ENCODE results near the gene HLA-DPA1. TPM values are rescaled to one million over a fixed set of nuclear protein-coding genes. Genes with fewer than 3 reads are reported as not detected.

The HLA-DPA1 gene
- total and polyA plus RNA-seq, 11 donors, result 18.2 to 438 (median 39.9) TPM

- WGBS, 4 donors, result 61 to 73% (median 65%) methylated on average over 6 of the region's 6 CpGs
- Histone ChIP-seq H3K27me3 (no peaks in the 10 kb centered on the region), H3K4me3 (peak overlapping the region in 8 of 12 donors; percentile 11 to 70 (median 58)), H3K36me3 (peaks cover 0 to 51% (median 12%) of the 10 kb centered on the region in 9 donors), H3K27ac (peak overlapping the region in 1 of 12 donors; percentile 94), H3K4me1 (peaks cover 0 to 42% (median 0%) of the 10 kb centered on the region in 12 donors), H3K9me3 (no peaks in the 10 kb centered on the region)
- DNase-seq, result no peak
- intact Hi-C loops (cut with DNase I), result loop anchor here in 1 of 10 donors (5.0 kb wide), 2 partner anchors 39 to 54 kb away; no protein-coding TSS in a partner anchor
- ATAC-seq, result no peak
- no peak for TF ChIP-seq POLR2A (IDR thresholded peaks at IDR 0.05)
- no peak for TF ChIP-seq CTCF (IDR thresholded peaks at IDR 0.05)
Observed at GRCh38 chr6:33071569-33071968, 1.9 kb downstream of the HLA-DPA1 start.

- ATAC-seq, result no peak
- no peak for TF ChIP-seq CTCF (IDR thresholded peaks at IDR 0.05)
- TF ChIP-seq POLR2A (IDR thresholded peaks at IDR 0.05), result no peak
- peak overlapping the region in 7 of 12 donors; percentile 50 to 70 (median 59) for H3K4me3 ChIP-seq
- H3K27me3 ChIP-seq, result no peaks in the 10 kb centered on the region
- peaks cover 0 to 53% (median 12%) of the 10 kb centered on the region in 9 donors for H3K36me3 ChIP-seq
- DNase-seq, result no peak
- 0 to 75% (median 17%) methylated on average over 2 of the region's 2 CpGs for WGBS, 4 donors
- peaks cover 0 to 44% (median 0%) of the 10 kb centered on the region in 12 donors for H3K4me1 ChIP-seq
- intact Hi-C loops (cut with DNase I), result loop anchor here in 1 of 10 donors (5.0 kb wide), 2 partner anchors 39 to 54 kb away; no protein-coding TSS in a partner anchor
- no peaks in the 10 kb centered on the region for H3K9me3 ChIP-seq
- peak overlapping the region in 1 of 12 donors; percentile 94 for H3K27ac ChIP-seq
Observed at GRCh38 chr6:33070909-33071308, 2.5 kb downstream of the HLA-DPA1 start.

GRCh38 chr6:33069021-33069738 is 4.3 kb downstream of the HLA-DPA1 start:
- Histone ChIP-seq H3K36me3 (peaks cover 0 to 68% (median 12%) of the 10 kb centered on the region in 9 donors), H3K27ac (no peak overlapping the region), H3K4me3 (no peak overlapping the region), H3K4me1 (peaks cover 0 to 41% (median 0%) of the 10 kb centered on the region in 12 donors), H3K27me3 (no peaks in the 10 kb centered on the region), H3K9me3 (no peaks in the 10 kb centered on the region)
- DNase-seq, result no peak
- no peak for ATAC-seq
- no peak for TF ChIP-seq CTCF (IDR thresholded peaks at IDR 0.05)
- no peak for TF ChIP-seq POLR2A (IDR thresholded peaks at IDR 0.05)
- intact Hi-C loops (cut with DNase I), result no loop called here
- 40 to 91% (median 61%) methylated on average over 4 to 10 of the region's 10 CpGs for WGBS, 4 donors

- Histone ChIP-seq H3K36me3 (peaks cover 0 to 65% (median 12%) of the 10 kb centered on the region in 9 donors), H3K4me1 (peaks cover 0 to 34% (median 0%) of the 10 kb centered on the region in 12 donors), H3K27ac (no peak overlapping the region), H3K27me3 (no peaks in the 10 kb centered on the region), H3K4me3 (no peak overlapping the region), H3K9me3 (no peaks in the 10 kb centered on the region)
- no peak for DNase-seq
- TF ChIP-seq CTCF (IDR thresholded peaks at IDR 0.05), result no peak
- TF ChIP-seq POLR2A (IDR thresholded peaks at IDR 0.05), result no peak
- 0 to 94% (median 33%) methylated on average over 2 to 3 of the region's 3 CpGs for WGBS, 4 donors
- no peak for ATAC-seq
- intact Hi-C loops (cut with DNase I), result no loop called here
Observed at GRCh38 chr6:33066917-33067521, 6.4 kb downstream of the HLA-DPA1 start.

Data from heart left ventricle (tissue), 16 donors.